Tibial nerve (tissue), 4 donors: ENCODE data around the gene TRIM62. TPM values are rescaled to one million over a fixed set of nuclear protein-coding genes. Genes with fewer than 3 reads are reported as not detected.
A peak's percentile ranks its signal among the peaks of the same experiment; 100 is the strongest.

Experiments
- DNase-seq, 2 donors: peaks; one replicate each; pipeline ENCODE4 v3.0.0-alpha.2; 2019; ENCODE audit warnings: low spot score in 2 of 2
- H3K27ac ChIP-seq, 4 donors: fragments of 200-600 bp; sonication (generic) in 3 of 4; one replicate each; pipeline ENCODE4 v1.5.1; 2017 to 2019; ENCODE audit warnings: mild to moderate bottlenecking in 1 of 4
- H3K27me3 ChIP-seq, 2 donors: fragments of 200-600 bp; sonication (generic) in 1 of 2; one replicate each; pipeline versions ENCODE4 v1.5.1 to v1.6.0; 2017 to 2019
- H3K36me3 ChIP-seq, 3 donors: fragments of 200-600 bp; sonication (generic); one replicate each; pipeline ENCODE4 v1.5.1; 2018 to 2019
- H3K4me1 ChIP-seq, 4 donors: fragments of 200-600 bp; sonication (generic) in 3 of 4; one replicate each; pipeline ENCODE4 v1.5.1; 2017 to 2019
- H3K4me3 ChIP-seq, 4 donors: fragments of 200-600 bp; sonication (generic) in 3 of 4; one replicate each; pipeline ENCODE4 v1.5.1; 2017 to 2019; ENCODE audit warnings: mild to moderate bottlenecking in 1 of 4, moderate library complexity in 1 of 4
- H3K9me3 ChIP-seq, 4 donors: fragments of 200-600 bp; sonication (generic) in 3 of 4; one replicate each; pipeline ENCODE4 v1.5.1; 2017 to 2019
- CTCF ChIP-seq, 5 experiments: fragments of 200-600 bp in 3 of 5; fragments of 450-650 bp in 2 of 5; sonication (generic) in 3 of 5; IDR thresholded peaks; one replicate each; pipeline ENCODE4 v1.5.1; 2016 to 2019; ENCODE audit warnings: antibody characterized with exemption in 5 of 5, mild to moderate bottlenecking in 3 of 5, moderate library complexity in 2 of 5
- EP300 ChIP-seq, 2 donors: sonication (generic); formaldehyde crosslinking; IDR thresholded peaks; one replicate each; pipeline ENCODE4 v1.6.1; 2017; ENCODE audit warnings: antibody characterized with exemption in 2 of 2, mild to moderate bottlenecking in 1 of 2
- POLR2A ChIP-seq, 2 donors: fragments of 450-650 bp; IDR thresholded peaks; one replicate each; pipeline ENCODE4 v1.6.1; 2017; ENCODE audit warnings: antibody characterized with exemption in 2 of 2, mild to moderate bottlenecking in 2 of 2, moderate library complexity in 2 of 2
- WGBS, 2 donors: methylation state at CpG; one replicate each; pipeline ENCODE4 v1.1.5; 2018; 5-methylcytosine and 5-hydroxymethylcytosine counted together
- total RNA-seq, 4 donors: library from RNA; depleted of rRNA; stranded (reverse); fragments of >200 nt; gene quantifications; one replicate each; pipeline ENCODE4 v1.1.0, GENCODE V29; 2016

The TRIM62 gene
- total RNA-seq, 4 donors from 2014 or later: 11.1 to 14.9 (median 12.2) TPM

- H3K9me3 ChIP-seq: no peaks in the 10 kb centered on the region
- no peaks in the 10 kb centered on the region for H3K27me3 ChIP-seq
- H3K27ac ChIP-seq: peak overlapping the region; percentile 41 to 97 (median 82)
- no peak for DNase-seq
- H3K36me3 ChIP-seq: peaks cover 0 to 18% (median 0%) of the 10 kb centered on the region in 3 donors
- 1% methylated on average over 31 to 54 of the region's 90 CpGs for WGBS, 2 donors
- peaks cover 0 to 27% (median 9%) of the 10 kb centered on the region in 4 donors for H3K4me1 ChIP-seq
- TF ChIP-seq POLR2A (IDR thresholded peaks at IDR 0.05) (peak in 1 of 2 donors; percentile 25), EP300 (IDR thresholded peaks at IDR 0.05) (peak in 1 of 2 donors; percentile 68), CTCF (IDR thresholded peaks at IDR 0.05) (no peak)
- peak overlapping the region; percentile 45 to 81 (median 74) for H3K4me3 ChIP-seq
Measured at GRCh38 chr1:33180911-33181890, 642 bp downstream of the TRIM62 start.

GRCh38 chr1:33180226-33180910 lies 1.5 kb downstream of the TRIM62 start:
- Histone ChIP-seq H3K36me3 (peaks cover 0 to 24% (median 0%) of the 10 kb centered on the region in 3 donors), H3K27ac (peak overlapping the region in 3 of 4 donors; percentile 27 to 87 (median 61)), H3K9me3 (no peaks in the 10 kb centered on the region), H3K4me3 (peak overlapping the region; percentile 45 to 81 (median 74)), H3K27me3 (no peaks in the 10 kb centered on the region), H3K4me1 (peaks cover 0 to 29% (median 9%) of the 10 kb centered on the region in 4 donors)
- DNase-seq: peak; percentile 86 to 90
- 10 to 13% methylated on average over 25 to 26 of the region's 28 CpGs for WGBS, 2 donors
- TF ChIP-seq CTCF (IDR thresholded peaks at IDR 0.05): no peak
- TF ChIP-seq POLR2A (IDR thresholded peaks at IDR 0.05): no peak
- TF ChIP-seq EP300 (IDR thresholded peaks at IDR 0.05): no peak

- no peak overlapping the region for H3K4me3 ChIP-seq
- H3K36me3 ChIP-seq: peaks cover 0 to 29% (median 0%) of the 10 kb centered on the region in 3 donors
- H3K9me3 ChIP-seq: no peaks in the 10 kb centered on the region
- no peaks in the 10 kb centered on the region for H3K27me3 ChIP-seq
- TF ChIP-seq POLR2A (IDR thresholded peaks at IDR 0.05): no peak
- no peak for TF ChIP-seq CTCF (IDR thresholded peaks at IDR 0.05)
- TF ChIP-seq EP300 (IDR thresholded peaks at IDR 0.05): no peak
- H3K4me1 ChIP-seq: peaks cover 0 to 29% (median 9%) of the 10 kb centered on the region in 4 donors
- DNase-seq: no peak
- WGBS, 2 donors: 83 to 86% methylated on average over 4 of the region's 4 CpGs
- H3K27ac ChIP-seq: no peak overlapping the region
Measured at GRCh38 chr1:33178836-33179439, 2.9 kb downstream of the TRIM62 start.

- H3K36me3 ChIP-seq: peaks cover 0 to 29% (median 0%) of the 10 kb centered on the region in 3 donors
- no peak overlapping the region for H3K4me3 ChIP-seq
- H3K27me3 ChIP-seq: no peaks in the 10 kb centered on the region
- H3K9me3 ChIP-seq: no peaks in the 10 kb centered on the region
- DNase-seq: no peak
- H3K27ac ChIP-seq: no peak overlapping the region
- 78 to 88% methylated on average over 2 to 3 of the region's 3 CpGs for WGBS, 2 donors
- peaks cover 0 to 29% (median 9%) of the 10 kb centered on the region in 4 donors for H3K4me1 ChIP-seq
- TF ChIP-seq POLR2A (IDR thresholded peaks at IDR 0.05): no peak
- no peak for TF ChIP-seq CTCF (IDR thresholded peaks at IDR 0.05)
- TF ChIP-seq EP300 (IDR thresholded peaks at IDR 0.05): no peak
Measured at GRCh38 chr1:33177996-33178540, 3.8 kb downstream of the TRIM62 start.
